GM06990 (cell line): Measurements from ENCODE around the gene MICALL2.

Experiments used
- DNase-seq: peaks from one replicate; pipeline ENCODE4 v3.0.0-alpha.2; 2011; ENCODE audit not compliant: insufficient read length; ENCODE audit errors: extremely low read depth
- H3K27me3 ChIP-seq: replicated peaks from 2 replicates; pipeline ENCODE4 v1.6.0; 2011; ENCODE audit warnings: low read length; ENCODE audit not compliant: control insufficient read depth, insufficient read depth
- H3K36me3 ChIP-seq: 2 replicates; pipeline ENCODE4 v1.5.1; 2011; ENCODE audit warnings: low read length; ENCODE audit not compliant: control insufficient read depth, insufficient read depth
- H3K4me3 ChIP-seq: replicated peaks from 2 replicates; pipeline ENCODE4 v1.5.1; 2011; ENCODE audit warnings: low read depth, mild to moderate bottlenecking, control low read depth, low read length
- TF ChIP-seq, protein P1 (sequence below): IDR thresholded peaks from 2 replicates; pipeline ENCODE4 v1.5.1; 2011; ENCODE audit warnings: low read length, control low read depth, mild to moderate bottlenecking, inconsistent platforms; ENCODE audit not compliant: insufficient read depth, poor library complexity, severe bottlenecking

Gene MICALL2

GRCh38 chr7:1434891-1435670, 24.2 kb downstream of the MICALL2 start:
- no peak for DNase-seq
- Histone ChIP-seq H3K4me3 (no peak overlapping the region), H3K36me3 (no peaks in the 10 kb centered on the region), H3K27me3 (no peaks in the 10 kb centered on the region; the same call in 1 of the 2 replicates)
- TF ChIP-seq, protein P1, sequence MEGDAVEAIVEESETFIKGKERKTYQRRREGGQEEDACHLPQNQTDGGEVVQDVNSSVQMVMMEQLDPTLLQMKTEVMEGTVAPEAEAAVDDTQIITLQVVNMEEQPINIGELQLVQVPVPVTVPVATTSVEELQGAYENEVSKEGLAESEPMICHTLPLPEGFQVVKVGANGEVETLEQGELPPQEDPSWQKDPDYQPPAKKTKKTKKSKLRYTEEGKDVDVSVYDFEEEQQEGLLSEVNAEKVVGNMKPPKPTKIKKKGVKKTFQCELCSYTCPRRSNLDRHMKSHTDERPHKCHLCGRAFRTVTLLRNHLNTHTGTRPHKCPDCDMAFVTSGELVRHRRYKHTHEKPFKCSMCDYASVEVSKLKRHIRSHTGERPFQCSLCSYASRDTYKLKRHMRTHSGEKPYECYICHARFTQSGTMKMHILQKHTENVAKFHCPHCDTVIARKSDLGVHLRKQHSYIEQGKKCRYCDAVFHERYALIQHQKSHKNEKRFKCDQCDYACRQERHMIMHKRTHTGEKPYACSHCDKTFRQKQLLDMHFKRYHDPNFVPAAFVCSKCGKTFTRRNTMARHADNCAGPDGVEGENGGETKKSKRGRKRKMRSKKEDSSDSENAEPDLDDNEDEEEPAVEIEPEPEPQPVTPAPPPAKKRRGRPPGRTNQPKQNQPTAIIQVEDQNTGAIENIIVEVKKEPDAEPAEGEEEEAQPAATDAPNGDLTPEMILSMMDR = no peak

- Histone ChIP-seq H3K36me3 (no peaks in the 10 kb centered on the region), H3K27me3 (no peaks in the 10 kb centered on the region; the same call in 1 of the 2 replicates), H3K4me3 (no peak overlapping the region)
- TF ChIP-seq, protein P1 = no peak
- DNase-seq = no peak
Measured at GRCh38 chr7:1434165-1434718, 25.0 kb downstream of the MICALL2 start.

GRCh38 chr7:1433128-1433920, 25.9 kb downstream of the MICALL2 start:
- Histone ChIP-seq H3K27me3 (no peaks in the 10 kb centered on the region; the same call in 1 of the 2 replicates), H3K4me3 (no peak overlapping the region), H3K36me3 (no peaks in the 10 kb centered on the region)
- DNase-seq = no peak
- TF ChIP-seq, protein P1 = no peak

GRCh38 chr7:1432411-1433082, 26.7 kb downstream of the MICALL2 start:
- peak; percentile 43 for DNase-seq
- H3K27me3 ChIP-seq = no peaks in the 10 kb centered on the region; the same call in 1 of the 2 replicates
- no peaks in the 10 kb centered on the region for H3K36me3 ChIP-seq
- H3K4me3 ChIP-seq = no peak overlapping the region
- TF ChIP-seq, protein P1 = peak; percentile 97

GRCh38 chr7:1431634-1432380, 27.5 kb downstream of the MICALL2 start:
- no peaks in the 10 kb centered on the region for H3K36me3 ChIP-seq
- no peak for DNase-seq
- H3K27me3 ChIP-seq = no peaks in the 10 kb centered on the region; the same call in 1 of the 2 replicates
- no peak overlapping the region for H3K4me3 ChIP-seq
- TF ChIP-seq, protein P1 = no peak
